Gastrocnemius medialis (tissue), 4 donors: ENCODE results near the gene RASD1. TPM values are rescaled to one million over a fixed set of nuclear protein-coding genes. Genes with fewer than 3 reads are reported as not detected.

Source experiments
- ATAC-seq, 2 donors: fragments of 150-250 bp; one replicate each; pipeline ENCODE4 v1.9.1; 2016
- DNase-seq, 2 donors: peaks; one replicate each; pipeline ENCODE4 v3.0.0-alpha.2; 2019
- H3K27ac ChIP-seq, 4 donors: fragments of 200-600 bp; sonication (generic); 1 replicate in 1 of 4; 2 replicates in 3 of 4; pipeline ENCODE4 v1.5.1; 2016 to 2018; ENCODE audit warnings: mild to moderate bottlenecking in 2 of 4, moderate library complexity in 1 of 4
- H3K27me3 ChIP-seq, 3 donors: fragments of 200-600 bp; sonication (generic) in 2 of 3; 1 replicate in 1 of 3; 2 replicates in 2 of 3; pipeline versions ENCODE4 v1.5.1 to v1.6.0; 2016 to 2019; ENCODE audit warnings: mild to moderate bottlenecking in 1 of 3, moderate library complexity in 1 of 3
- H3K36me3 ChIP-seq, 2 donors: fragments of 200-600 bp; sonication (generic) in 1 of 2; one replicate each; pipeline ENCODE4 v1.5.1; 2017 to 2018
- H3K4me1 ChIP-seq, 2 donors: fragments of 200-600 bp; sonication (generic) in 1 of 2; one replicate each; pipeline ENCODE4 v1.5.1; 2016 to 2017; ENCODE audit warnings: mild to moderate bottlenecking in 2 of 2
- H3K4me3 ChIP-seq, 4 donors: fragments of 200-600 bp; sonication (generic) in 3 of 4; 1 replicate in 1 of 4; 2 replicates in 3 of 4; pipeline ENCODE4 v1.5.1; 2016 to 2019; ENCODE audit warnings: mild to moderate bottlenecking in 2 of 4
- H3K9me3 ChIP-seq, 3 donors: fragments of 200-600 bp; sonication (generic) in 2 of 3; 1 replicate in 1 of 3; 2 replicates in 2 of 3; pipeline ENCODE4 v1.5.1; 2016 to 2019
- CTCF ChIP-seq, 5 experiments: fragments of 450-650 bp in 3 of 5; fragments of 200-600 bp in 2 of 5; sonication (generic) in 2 of 5; IDR thresholded peaks in 4 of 5; conservative IDR thresholded peaks in 1 of 5; 1 replicate in 4 of 5; 2 replicates in 1 of 5; pipeline ENCODE4 v1.5.1; 2016 to 2019; ENCODE audit warnings: antibody characterized with exemption in 5 of 5, mild to moderate bottlenecking in 3 of 5, moderate library complexity in 3 of 5
- POLR2A ChIP-seq, 2 donors: fragments of 450-650 bp; IDR thresholded peaks; one replicate each; pipeline ENCODE4 v1.6.1; 2017; ENCODE audit warnings: antibody characterized with exemption in 2 of 2, mild to moderate bottlenecking in 2 of 2, moderate library complexity in 2 of 2
- in situ Hi-C, 4 donors: fragments of 200-750 bp; cut with MboI; loops; one replicate each; pipeline versions ENCODE4 v1.15.0 to v1.8.0; 2017; ENCODE audit warnings: low sequenced_read_pairs in 4 of 4
- intact Hi-C: fragments of 100-400 bp; cut with DNase I; formaldehyde crosslinking; loops from one replicate; pipeline ENCODE4 v1.15.1; 2023; ENCODE audit warnings: low total_unique reads
- total RNA-seq, 4 donors: library from RNA; depleted of rRNA; stranded (reverse); fragments of >200 nt; gene quantifications; one replicate each; pipeline versions ENCODE4 v1.1.0 to v1.2.3, GENCODE V29; 2016

Gene RASD1
- total RNA-seq, 4 donors from 2014 or later: 61.3 to 264 (median 102) TPM

- intact Hi-C loops: no loop called here
- no peaks in the 10 kb centered on the region for H3K9me3 ChIP-seq
- peak overlapping the region in 3 of 4 donors; percentile 41 to 87 (median 62) for H3K27ac ChIP-seq
- in situ Hi-C loops: no loop called here
- TF ChIP-seq POLR2A (IDR thresholded peaks at IDR 0.05) (no peak), CTCF (IDR thresholded peaks at IDR 0.05 in 4 of 5, conservative IDR thresholded peaks at IDR 0.05 in 1 of 5) (no peak)
- H3K27me3 ChIP-seq: no peaks in the 10 kb centered on the region
- no peak for ATAC-seq
- no peak overlapping the region for H3K4me3 ChIP-seq
- H3K4me1 ChIP-seq: peaks cover 31 to 47% of the 10 kb centered on the region in 2 donors
- no peaks in the 10 kb centered on the region for H3K36me3 ChIP-seq
- no peak for DNase-seq
These were observed 42.5 kb upstream of the RASD1 start for GRCh38 chr17:17538417-17539391.

GRCh38 chr17:17537311-17538099 lies 41.3 kb upstream of the RASD1 start:
- H3K9me3 ChIP-seq: no peaks in the 10 kb centered on the region
- H3K4me1 ChIP-seq: peaks cover 27 to 41% of the 10 kb centered on the region in 2 donors
- no peak for TF ChIP-seq POLR2A (IDR thresholded peaks at IDR 0.05)
- TF ChIP-seq CTCF (IDR thresholded peaks at IDR 0.05 in 4 of 5, conservative IDR thresholded peaks at IDR 0.05 in 1 of 5): no peak
- ATAC-seq (no peak), DNase-seq (no peak)
- intact Hi-C loops: no loop called here
- in situ Hi-C loops: no loop called here
- H3K27ac ChIP-seq: peak overlapping the region; percentile 85 to 92 (median 86)
- H3K27me3 ChIP-seq: no peaks in the 10 kb centered on the region
- H3K36me3 ChIP-seq: no peaks in the 10 kb centered on the region
- no peak overlapping the region for H3K4me3 ChIP-seq

GRCh38 chr17:17536702-17537101 lies 40.5 kb upstream of the RASD1 start:
- DNase-seq (no peak), ATAC-seq (no peak)
- peak overlapping the region; percentile 85 to 92 (median 86) for H3K27ac ChIP-seq
- H3K4me3 ChIP-seq: no peak overlapping the region
- no peaks in the 10 kb centered on the region for H3K9me3 ChIP-seq
- H3K4me1 ChIP-seq: peaks cover 27 to 41% of the 10 kb centered on the region in 2 donors
- TF ChIP-seq CTCF (IDR thresholded peaks at IDR 0.05 in 4 of 5, conservative IDR thresholded peaks at IDR 0.05 in 1 of 5): no peak
- no peak for TF ChIP-seq POLR2A (IDR thresholded peaks at IDR 0.05)
- intact Hi-C loops (loop anchor here (1.0 kb wide), 1 partner anchor 31 kb away; no protein-coding TSS in a partner anchor), in situ Hi-C loops (no loop called here)
- H3K27me3 ChIP-seq: no peaks in the 10 kb centered on the region
- H3K36me3 ChIP-seq: no peaks in the 10 kb centered on the region

- DNase-seq (peak; percentile 88 to 95), ATAC-seq (peak; percentile 79 to 90)
- in situ Hi-C loops (no loop called here), intact Hi-C loops (loop anchor here (1.0 to 2.0 kb wide), 2 partner anchors 31 to 39 kb away; partner anchors contain the start of gene RASD1)
- Histone ChIP-seq H3K9me3 (no peaks in the 10 kb centered on the region), H3K4me1 (peaks cover 27 to 41% of the 10 kb centered on the region in 2 donors), H3K36me3 (no peaks in the 10 kb centered on the region), H3K4me3 (no peak overlapping the region), H3K27ac (peak overlapping the region; percentile 85 to 92 (median 86)), H3K27me3 (no peaks in the 10 kb centered on the region)
- TF ChIP-seq POLR2A (IDR thresholded peaks at IDR 0.05): peak; percentile 36
- no peak for TF ChIP-seq CTCF (IDR thresholded peaks at IDR 0.05 in 4 of 5, conservative IDR thresholded peaks at IDR 0.05 in 1 of 5)
These were observed 39.8 kb upstream of the RASD1 start for GRCh38 chr17:17535957-17536356.
